HG03442 (cell line): ENCODE measurements around the gene HOXB8.

ENCODE experiments used
- ATAC-seq: cut with Tn5 transposase; IDR thresholded peaks from one replicate; pipeline ENCODE4 v1.9.1; 2021; ENCODE audit warnings: mild to moderate bottlenecking, moderate library complexity; ENCODE audit not compliant: unreplicated experiment

Gene HOXB8

DNA sequence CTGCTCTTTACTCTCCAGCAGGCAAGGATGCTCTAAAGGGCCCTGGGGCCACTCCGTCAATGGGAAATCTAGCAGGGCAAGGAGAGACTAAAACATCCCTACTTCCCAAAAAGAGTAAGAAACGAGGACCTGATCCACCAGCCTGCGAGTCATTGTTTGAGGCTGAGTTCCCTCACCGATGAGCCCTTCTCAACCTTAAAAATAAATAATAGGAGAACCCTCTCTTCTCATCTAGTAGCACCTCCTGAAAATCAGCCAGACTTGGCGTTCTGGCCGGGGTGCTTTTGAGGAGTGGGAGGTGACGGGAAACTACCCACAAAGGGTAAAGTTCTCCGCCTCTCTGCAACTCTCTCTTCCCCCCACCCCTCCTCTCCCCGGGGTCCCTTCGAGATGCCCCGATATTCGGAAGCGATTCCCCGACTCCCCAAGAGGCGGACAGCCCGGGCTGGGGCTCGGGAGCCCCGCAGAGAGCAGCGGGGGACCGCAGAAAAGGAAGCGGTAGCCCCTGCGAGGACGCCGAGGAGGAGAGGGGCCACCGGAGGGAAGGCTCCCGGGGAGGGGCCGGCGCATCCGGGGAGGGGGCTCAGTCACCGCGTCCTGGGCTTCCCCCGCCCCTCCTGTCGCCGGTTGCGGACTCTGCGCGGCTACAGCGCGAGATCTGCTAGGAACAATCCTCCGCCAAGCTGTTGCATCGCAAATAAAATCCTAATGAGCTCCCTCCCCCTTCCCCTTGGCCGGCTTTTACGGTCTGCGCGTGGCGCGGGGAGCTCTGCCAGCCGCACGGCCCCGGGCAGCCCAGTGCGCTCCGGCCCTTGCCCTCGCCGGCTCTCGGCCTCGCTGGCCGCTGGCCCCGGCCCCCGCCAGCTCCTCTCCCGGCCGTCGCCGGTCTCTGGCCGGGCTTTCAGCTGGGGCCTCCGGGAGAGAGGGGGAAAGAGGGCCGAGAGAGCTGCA, 9.7 kb upstream of the HOXB8 start:
- ATAC-seq, result no peak

DNA sequence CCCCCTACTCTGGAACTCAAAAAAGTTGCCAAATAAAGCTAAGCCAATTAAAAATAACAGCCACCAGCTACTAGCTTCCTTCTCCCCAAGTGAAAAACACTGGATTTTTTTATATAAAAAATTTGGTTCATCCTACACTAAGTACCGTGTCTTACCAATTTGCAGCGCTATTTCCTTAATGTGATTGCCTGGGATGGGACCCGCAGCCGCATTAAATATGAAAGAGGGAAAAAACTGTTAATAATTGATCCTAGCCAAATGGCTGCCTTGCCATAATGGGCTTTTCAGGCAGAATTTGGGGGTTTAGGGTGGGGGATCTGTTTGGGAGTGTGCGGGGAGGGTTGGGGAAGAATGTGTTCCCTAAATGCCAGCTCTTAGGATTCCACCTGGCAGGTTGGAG, 9.0 kb upstream of the HOXB8 start:
- no peak for ATAC-seq

DNA sequence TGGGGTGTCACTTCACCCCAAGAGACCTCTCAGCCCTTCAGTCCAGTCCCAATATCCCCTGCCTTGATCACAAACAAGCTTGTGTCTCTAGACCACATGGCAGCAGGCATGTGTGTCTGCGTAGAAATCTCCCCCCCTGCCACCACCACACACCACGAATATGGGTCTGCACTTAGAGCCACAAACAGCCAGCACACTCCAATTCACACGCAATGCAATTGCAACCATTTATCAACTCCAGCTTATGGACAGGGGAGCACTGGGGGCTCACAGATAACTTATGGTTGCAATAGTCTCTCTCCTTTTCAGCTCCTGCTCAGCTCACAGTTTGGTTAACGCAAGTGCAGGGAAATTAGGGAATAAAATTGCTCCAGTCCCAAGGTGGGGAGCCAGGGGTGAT, 8.5 kb upstream of the HOXB8 start:
- ATAC-seq, result no peak

DNA sequence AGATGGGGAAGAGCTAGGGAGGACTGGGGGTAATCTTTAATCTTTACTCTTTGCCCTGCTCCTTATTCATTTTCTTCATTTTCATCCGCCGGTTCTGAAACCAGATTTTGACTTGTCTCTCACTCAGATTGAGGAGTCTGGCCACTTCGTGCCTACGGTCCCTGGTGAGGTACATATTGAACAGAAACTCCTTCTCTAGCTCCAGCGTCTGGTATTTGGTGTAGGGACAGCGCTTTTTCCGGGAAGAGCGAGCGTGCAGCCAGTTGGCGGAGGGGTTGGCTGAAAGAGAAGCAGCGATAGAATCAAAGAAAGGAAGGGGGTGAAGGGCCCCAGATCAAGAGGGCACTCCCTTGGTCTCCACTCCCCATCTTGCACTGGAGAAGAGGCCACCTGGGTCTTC, 7.8 kb upstream of the HOXB8 start:
- no peak for ATAC-seq

DNA sequence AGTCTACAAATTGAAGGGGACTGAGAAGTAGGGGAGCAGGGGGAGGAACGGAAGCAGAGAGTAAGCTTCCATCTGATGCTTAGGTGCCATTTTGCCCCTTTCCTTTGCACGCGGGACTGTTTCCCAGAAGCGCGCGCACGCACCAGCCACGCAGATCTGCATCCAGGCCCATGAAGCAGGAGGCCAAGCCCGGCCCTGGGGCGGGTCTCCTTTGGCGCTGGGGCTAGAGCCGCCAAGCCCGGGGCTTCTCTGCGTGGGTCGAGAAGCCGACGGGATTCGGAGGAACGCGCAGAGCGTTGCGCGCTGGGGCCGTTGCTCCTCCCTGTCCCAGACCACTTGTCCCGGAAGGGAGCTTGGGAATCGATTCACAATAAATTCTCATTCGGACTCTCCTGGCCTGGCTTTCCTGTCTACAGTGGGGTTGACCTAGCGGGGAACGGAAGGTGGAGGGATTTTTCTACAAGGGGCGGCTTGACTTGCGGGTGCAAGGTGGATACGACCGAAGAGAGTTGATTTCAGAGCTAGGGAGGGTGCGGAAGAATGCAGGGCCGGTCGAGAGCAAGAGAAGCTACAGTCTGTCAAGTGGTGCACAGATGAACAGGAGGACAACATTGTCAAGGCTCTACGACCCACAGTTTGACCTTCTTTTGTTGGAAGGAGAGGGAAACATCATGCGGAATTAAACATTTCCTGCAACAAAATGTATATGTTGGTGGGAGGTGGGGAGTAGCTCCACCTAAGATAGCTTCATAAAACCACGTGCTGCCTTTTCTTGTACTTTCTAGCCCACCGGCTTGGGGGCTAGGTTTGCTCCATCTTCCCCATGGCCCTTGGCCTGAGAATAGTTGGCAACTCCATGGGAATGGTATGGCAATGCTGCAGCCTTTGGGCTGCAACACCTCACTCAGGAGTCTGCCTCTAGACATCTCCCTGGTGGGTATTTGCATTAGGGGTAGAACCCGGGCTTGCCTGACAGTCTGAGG, 6.6 kb upstream of the HOXB8 start:
- ATAC-seq, result no peak

DNA sequence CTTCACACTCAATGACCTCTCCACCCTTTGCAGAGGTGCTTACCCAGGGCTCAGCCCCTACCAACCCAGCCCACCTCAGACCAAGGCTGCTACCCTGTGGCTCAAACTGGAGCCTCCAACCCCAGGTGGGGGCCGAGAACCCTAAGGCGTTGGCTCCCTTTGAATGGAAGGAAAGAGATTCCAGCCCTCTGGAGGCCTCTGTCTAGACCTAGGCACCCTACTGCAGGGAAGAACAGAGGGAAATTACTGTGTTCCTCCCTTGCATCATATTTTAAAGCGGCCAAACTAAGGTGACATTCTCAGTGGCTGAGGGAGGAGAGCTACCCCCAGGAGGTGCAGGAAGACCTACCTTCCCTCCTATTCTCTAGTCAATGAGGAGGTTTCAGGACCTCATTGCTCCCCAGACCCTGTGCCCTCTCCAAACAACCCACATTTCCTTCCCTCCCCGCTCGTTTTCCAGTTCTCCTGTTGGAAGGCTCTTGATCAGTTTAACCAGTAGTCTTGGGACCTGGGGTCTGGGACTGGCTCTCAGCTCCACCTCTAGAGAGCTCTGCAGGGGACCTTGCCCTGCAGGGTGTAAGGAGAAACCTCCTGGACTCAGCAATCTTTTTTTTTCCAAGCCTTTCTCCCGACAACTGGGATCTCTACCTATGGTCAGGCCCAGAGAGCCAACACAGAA, 5.5 kb upstream of the HOXB8 start:
- no peak for ATAC-seq

DNA sequence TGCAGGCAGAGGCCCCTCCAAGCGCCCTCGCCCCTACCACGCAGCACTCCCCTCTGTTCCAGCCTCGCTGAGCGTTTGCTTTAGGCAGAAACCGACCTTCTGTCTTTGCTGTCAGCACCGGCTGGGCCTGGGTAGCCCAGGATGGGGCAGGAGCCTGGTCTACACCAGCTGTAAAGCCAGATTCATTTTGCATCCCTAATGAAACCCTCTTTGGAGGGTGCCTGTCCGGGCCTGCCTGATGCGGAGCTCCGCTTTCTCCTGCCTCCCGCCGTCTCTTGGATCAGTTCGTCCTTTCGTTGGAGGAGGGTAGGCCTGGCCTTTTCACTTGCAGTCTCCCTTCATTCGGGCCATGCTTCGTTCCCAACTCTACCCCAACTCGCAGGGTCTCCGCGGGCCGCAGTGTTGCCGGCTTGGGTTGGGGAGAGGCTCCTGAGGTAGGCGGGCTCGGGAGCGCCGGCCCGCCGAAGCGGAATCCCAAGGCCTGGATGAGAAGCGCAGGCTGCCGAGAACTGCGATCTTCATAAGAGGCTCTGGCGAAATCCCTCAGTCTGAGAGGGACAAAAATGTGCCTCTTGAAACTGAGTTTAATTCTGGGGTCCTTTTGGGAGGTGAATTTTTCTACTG, 4.8 kb upstream of the HOXB8 start:
- no peak for ATAC-seq

DNA sequence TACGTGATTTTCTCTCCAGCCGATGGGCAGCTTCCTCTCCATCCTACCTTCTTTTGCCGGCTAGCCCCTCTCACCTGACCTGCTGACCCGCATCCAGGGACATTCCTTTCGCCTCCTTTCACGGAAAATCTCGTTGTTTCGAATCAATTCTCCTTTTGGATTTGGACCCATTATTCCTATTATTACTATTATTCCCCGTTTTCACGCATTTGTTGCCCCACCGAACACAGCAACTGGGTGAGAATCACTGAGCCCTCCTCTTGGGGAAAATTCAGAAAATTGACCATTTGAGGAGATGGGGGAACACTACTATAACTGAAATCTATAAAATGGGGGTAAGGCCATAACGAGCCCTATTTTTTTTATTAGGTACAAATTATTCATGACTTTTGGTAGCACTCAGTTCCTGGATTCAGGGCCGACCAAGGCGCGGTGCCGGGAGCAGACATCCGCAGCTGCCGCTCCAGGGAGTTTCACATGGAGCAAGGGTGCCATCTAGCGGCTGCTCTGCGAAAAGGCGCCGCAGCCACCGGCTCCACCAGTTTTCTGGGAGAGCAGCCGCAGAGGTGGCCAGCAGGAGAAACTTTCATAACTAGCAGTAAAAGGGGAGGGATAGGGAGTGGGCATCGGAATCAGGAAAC, 3.3 kb upstream of the HOXB8 start:
- ATAC-seq, result no peak

DNA sequence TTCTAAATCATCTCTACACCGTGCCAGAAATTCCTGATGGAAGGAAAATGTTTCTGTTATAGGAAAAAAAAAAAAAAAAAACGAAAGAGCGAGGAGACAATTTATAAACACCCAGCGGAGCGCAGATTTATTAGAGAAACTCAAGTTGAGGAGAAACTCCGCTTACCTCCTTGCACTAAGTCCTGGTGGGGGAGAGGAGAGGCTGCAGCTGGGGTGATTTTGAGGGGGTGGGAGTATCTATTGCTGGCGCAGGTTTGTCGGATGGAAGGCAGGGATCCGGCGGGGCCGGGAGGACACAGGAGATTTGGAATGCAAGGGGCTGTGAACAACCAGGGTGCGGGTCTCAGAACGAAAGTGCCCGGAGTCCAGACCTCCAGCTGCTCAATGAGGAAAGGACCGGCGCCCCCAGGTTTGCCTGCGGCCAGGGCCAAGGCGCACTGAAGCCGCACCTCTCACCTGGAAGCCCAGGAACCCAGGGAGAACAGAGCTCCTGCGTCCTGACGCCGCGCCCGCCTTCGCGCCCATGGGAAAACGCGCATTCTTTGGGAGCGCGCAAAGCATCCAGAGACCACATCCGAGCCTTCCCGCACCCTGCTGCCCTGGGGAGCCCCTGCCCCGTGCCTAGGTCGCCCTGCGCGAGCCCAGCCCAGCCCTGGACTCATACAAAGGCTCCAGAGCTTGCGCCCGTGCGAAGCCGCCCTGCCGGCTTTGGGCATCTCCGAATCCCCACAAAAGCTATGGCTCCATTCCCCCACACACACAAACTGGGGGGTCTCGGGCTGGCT, 2.6 kb upstream of the HOXB8 start:
- no peak for ATAC-seq

DNA sequence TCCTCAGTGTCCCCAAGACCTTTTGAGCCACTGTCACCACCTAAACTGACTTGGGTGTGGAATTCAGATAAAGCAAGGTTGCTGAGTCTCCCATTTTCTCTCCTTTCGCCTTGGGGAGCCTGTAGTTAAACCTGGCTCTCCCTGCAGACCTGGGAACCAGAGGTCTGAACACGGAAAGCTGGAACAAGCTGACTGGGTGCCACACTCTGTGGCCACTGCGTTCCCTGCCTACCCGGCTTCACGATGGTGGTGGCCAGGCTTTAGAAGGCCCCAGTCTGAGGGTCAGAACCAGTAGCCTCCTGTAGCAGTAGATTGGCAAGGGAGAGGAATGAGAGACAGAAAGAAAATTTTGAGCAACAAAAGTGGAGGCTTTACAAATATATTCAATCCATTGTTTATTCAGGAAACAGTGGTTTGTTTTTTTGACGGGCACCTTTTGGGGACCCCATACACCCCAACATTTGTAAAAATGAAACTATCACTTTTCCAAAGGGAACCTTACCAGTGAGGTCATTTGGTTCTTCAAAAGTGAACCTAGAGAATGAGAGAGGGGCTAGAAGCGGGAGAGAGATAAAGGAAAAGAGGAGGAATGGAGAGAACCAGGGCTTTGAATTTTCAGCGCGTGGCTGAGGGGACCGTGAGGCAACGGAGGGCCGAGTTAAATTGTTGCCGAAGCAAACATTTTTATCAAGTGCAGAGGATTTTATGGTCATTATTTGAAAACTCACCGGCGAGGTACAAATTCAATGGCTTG, 1.8 kb upstream of the HOXB8 start:
- ATAC-seq, result no peak

DNA sequence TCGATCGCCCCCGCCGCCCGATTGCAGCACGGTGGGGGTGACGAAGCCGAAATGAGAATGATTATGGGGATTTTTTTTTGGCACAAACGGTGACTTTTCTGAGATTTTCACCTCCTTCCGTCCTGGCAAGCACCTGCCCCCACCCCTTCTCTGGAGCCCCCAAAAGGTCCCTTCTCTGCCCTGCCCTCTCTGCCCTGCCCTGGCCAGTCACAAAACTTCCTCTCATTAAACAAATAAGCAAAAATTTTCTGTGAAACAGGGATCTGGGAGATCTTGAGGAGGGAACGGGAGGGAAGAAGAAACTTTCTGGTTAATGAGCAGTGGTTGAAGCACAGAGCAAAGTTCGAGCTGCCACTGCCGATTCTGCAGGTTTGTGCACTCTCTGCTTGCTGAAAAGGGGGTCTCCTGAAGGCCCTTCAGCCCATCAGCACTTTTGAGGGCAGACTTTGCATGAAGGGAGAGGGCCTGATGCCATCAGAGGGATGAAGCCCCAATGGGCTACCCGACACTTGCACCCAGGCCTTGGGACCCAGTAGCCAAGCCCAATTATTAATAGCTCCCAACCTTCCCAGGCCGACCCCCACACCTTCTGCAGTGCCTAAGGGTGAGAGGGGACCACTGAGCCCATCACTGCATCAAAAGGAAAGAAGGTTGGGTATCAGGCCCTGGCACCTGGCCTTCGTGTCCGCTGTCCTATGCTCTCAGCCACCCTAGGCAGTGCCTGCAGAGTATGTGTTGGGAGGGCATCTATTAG, 1.0 kb upstream of the HOXB8 start:
- ATAC-seq, result no peak

DNA sequence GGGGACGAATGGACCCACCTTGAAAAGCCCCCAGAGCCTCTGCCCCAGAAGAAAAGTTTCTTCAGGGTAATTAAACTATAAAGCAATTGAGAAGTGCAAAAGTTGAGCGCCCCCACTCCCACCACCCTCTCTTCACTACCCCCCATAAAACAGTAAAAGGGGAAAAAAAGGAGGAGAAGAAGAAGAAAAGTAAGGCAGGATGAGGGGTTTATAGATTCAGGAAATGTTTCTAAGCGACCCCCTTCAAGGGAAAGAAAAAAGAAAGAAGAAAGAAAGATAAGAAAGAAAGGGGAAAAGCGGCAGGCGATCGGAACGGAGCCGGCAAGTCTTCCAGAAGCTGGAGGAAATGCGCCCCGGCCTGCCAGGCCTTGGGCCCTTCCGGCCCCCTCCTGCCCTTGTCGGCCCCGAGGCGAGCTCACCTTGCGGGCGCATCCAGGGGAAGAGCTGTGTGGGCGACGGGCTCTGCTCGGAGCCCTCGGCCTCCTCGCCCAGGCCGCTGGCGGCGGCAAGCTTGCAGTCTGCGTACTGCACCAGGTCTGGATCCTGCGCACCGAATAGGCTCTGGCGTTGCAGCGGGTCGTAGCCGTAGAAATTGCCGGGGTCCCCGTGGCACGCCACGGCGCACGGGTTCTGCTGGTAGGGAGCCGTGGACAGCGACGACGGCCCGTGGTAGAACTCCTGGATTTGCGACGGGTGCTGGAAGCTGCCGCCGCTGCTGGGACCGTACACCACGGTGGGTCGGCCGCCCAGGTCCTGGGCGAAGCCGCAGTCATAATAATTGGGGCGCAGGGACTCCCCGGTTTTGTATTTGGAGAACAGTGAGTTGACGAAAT, 1.0 kb downstream of the HOXB8 start:
- ATAC-seq, result no peak

DNA sequence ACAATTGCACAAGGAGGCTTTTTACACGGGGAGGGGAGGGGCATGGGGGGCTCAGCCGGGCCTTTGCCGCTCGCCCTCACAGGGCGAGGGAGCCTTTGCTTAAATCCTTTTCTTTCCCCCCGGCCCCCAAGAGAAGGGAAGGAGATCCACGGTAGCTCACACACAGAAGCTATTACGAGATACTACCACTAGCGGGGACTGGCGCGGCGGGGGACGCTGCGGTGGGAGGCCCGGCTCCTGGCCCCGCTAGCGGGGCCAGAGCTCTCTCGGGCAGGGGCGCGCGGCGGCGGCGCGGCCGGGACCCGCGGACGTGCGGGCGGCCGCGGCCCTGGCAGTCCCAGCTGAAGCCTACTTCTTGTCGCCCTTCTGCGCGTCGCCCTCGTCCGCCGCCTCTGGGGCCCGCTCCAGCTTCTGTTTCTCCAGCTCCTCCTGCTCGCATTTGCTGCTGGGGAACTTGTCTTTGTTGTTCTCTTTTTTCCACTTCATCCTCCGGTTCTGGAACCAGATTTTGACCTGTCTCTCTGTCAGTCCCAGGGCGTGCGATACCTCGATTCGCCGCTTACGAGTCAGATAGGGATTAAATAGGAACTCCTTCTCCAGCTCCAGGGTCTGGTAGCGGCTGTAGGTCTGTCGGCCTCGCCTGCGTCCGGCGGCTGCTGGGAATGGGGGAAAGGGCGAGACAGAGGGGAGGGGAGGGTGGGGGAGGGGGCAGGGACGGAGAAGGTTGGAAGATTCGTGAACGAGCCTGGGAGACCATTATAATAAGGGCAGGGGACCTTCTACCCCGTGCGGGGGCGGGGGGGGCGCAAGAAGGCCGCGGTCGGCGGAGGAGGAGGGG, 2.0 kb downstream of the HOXB8 start:
- no peak for ATAC-seq

DNA sequence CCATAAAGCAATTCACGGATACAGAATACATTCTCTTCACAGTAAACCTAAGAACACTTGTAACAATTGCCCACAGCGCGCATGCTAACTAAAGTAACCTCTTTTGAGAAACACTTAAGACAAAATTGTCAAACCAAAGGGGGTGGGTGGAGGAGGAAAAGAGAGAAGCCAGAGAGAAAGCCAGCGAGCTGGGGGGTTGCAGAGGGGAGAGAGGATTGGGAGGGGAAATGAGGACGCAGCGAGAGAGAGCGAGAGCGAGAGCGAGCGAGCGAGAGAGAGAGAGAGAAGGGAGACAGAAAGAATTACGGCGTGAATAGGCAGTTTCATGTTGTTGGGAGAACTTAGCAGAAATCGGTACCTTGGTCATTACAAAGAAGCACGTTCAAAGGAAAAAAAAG, 2.6 kb downstream of the HOXB8 start:
- no peak for ATAC-seq

DNA sequence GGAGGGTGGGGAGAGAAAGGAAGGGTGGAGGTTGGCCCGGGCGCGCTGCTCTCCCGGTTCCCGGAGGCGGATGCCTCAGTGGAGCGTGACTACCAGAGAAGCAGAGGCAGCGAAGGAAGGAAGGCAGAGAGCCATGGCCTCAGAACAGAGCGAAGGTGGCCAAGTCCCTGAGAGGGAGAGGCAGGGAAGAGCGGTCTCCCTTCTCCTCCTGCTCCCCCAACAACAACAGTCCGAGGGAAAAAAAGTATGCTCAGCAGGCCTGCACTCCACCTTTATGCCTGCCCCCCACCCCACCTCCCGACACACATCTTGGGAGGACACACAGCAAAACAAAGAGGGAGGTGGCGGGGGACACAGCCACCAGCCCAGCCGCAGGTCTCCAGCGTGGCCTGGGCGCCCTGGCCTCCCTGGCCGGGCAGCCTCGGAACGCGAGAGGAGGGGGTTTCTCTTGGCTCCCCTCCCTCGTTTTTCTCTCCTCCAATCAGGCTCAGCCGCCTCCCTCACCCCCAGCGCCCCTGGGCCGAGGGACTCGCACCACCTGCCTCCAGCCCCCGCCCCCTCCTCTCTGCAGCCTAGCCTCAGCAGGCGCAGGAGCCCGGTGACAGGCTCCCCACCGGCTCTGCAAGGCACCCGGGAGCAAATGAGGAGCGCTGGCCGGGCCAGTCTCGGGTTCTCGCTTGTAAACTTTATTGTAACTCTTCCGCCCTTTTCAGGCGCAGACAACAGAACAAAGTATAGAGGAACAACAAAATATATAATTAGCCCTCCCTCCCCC, 3.2 kb downstream of the HOXB8 start:
- no peak for ATAC-seq
